Fibroblast of pulmonary artery (primary cell): ENCODE data around the gene UCN.
"Not testable (repeated sequence)": the region's sequence is repeated elsewhere in the genome, so short reads cannot be mapped to it uniquely, and the experiment has no call there.

ENCODE experiments used
- DNase-seq: peaks from one replicate; pipeline ENCODE4 v3.0.0-alpha.2; 2010; ENCODE audit warnings: low read depth
- H3K4me3 ChIP-seq: replicated peaks from 2 replicates; pipeline ENCODE4 v1.5.1; 2011; ENCODE audit warnings: low read depth, mild to moderate bottlenecking, control low read depth, low read length, moderate library complexity
- CTCF ChIP-seq: IDR thresholded peaks from 2 replicates; pipeline ENCODE4 v1.5.1; 2011; ENCODE audit warnings: mild to moderate bottlenecking, control low read depth, low read length, inconsistent platforms; ENCODE audit errors: missing control alignments

Gene UCN

GRCh38 chr2:27282892-27283291 is 25.4 kb downstream of the UCN start:
- no peak for DNase-seq
- no peak overlapping the region for H3K4me3 ChIP-seq
- no peak for TF ChIP-seq CTCF

DNA sequence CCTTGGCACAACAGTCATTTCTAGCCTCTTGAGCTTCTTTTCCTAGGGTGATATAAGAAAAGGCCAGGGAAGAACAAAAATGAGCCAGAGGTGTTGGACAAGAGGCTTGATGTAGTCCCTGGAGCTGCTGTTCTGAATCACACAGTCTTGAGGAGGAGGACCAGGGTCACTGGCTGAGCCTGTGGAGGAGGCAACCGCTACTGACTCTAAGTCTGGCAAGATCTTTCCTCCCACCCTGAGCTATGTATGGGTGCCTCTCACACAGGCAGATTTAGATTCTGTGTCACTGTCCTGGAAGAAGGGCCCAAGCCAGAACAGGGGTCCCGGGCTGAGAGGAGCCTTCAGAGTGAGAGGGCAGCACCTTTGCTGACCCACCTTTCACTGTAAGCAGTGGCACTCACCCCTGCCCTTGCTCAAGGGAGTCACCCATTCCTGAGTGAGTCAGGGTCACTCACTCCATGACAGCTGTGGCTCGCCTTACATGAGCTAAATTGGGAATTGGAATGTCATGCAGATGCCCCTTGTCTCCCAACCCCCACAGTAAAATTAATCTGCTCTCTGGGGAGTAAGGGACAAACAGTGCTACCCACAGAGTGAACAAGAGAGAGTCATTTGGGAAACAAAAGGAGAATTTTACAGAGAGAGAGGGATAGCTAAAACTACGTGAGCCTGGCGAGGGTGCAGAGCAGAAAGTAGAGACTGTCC is 26.2 kb downstream of the UCN start, which contains the start of gene TRIM54:
Gene TRIM54 (plus strand): TSS at position 575 of the 705 bp plus-strand sequence. CDS start 303 bp downstream, outside the sequence.
- H3K4me3 ChIP-seq: no peak within 1 kb of the TSS
- TF ChIP-seq CTCF: no peak
- DNase-seq: peak; percentile 33

GRCh38 chr2:27281442-27281841 is 26.8 kb downstream of the UCN start:
- DNase-seq: no peak
- TF ChIP-seq CTCF: no peak
- no peak overlapping the region for H3K4me3 ChIP-seq

GRCh38 chr2:27280826-27281225 is 27.4 kb downstream of the UCN start:
- DNase-seq: no peak
- no peak for TF ChIP-seq CTCF
- no peak overlapping the region for H3K4me3 ChIP-seq

- H3K4me3 ChIP-seq: no peak overlapping the region
- TF ChIP-seq CTCF: no peak
- DNase-seq: no peak
Observed at GRCh38 chr2:27278010-27278409, 30.2 kb downstream of the UCN start.

DNA sequence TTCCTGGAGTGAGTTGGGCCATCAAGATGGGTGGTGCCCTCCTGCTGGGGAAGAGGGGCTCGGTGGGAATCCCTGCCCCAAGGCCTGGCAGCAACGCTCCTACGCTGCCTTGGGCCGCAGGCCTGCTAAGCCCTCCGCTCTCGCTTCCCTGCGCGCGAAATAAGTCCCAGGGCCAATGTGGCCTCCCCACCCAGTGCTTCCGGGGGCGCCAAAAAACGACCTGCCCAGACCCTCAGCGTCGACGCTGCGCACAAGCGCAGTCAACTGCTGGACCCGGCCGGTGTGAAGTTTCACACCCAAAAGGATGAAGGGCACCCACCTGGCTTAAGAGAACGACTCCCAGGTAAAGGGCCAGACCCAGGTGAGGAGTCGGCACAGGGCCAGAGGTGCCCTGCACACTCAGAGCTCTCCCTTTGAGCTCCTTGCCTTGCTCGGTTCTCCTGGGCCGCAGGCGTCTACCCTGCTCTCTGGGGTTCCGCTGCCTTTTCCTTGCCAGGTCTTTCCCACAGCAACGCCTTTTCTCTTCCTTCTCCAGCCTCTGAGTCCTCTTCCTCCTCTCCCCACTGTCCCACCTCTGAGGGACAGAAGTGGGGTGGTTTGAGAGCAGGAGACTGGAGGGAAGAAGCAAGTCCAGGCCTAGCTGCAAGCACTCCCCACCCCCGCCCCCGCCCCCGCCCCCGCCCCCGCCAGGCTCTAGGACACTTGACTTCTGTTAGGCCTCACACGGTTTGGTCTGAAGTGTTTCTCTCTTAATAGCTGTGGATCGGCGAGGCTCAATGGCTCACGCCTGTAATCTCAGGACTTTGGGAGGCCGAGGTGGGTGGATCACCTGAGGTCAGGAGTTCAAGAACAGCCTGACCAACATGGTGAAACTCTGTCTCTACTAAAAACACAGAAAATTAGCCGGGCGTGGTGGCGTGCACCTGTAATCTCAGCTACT is 32.8 kb downstream of the UCN start, which contains the start of gene DNAJC5G:
Gene DNAJC5G (plus strand): TSS at position 223 of the 940 bp plus-strand sequence. CDS start 1,296 bp downstream, outside the sequence.
- TF ChIP-seq CTCF: no peak

DNA sequence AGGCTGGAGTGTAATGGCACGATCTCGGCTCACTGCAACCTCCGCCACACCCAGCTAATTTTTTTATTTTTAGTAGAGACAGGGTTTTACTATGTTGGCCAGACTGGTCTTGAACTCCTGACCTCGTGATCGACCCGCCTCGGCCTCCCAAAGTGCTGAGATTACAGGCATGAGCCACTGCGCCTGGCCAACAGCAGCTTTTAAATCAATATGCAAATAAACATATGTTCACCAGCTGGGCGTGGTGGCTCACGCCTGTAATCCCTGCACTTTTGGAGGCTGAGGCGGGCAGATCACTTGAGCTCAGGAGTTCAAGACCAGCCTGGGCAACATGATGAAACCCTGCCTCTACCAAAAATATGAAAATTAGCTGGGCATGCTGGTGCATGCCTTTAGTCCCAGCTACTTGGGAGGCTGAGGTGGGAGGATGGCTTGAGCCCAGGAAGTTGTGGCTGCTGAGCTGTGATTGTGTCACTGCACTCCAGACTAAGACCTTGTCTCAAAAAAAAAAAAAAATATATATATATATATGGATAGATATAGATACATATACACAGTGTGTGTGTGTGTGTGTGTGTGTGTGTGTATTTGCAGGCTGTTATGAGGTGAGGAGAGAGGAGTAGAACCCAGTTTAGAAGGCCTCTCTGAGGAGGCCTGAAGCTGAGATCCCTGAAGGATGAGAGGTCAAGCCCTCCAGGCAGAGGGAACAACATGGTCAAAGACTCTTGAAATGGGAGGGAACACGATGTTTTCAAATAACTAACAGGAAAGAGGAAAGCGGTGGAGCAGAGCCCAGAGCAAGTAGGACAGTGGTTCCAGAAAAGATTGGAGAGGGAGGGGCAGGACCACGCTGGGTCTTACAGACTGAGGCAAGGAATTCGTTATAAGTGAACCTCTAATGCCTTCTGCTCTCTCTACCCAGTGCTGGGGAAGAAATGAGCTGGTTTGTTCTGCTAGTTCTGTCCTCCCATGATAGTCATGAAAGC is 35.4 kb downstream of the UCN start:
- DNase-seq, H3K4me3 ChIP-seq: not testable (repeated sequence)

More for the DNA sequence above, 32.8 kb downstream of the UCN start, which contains the start of gene DNAJC5G:
- no peak within 1 kb of the TSS for H3K4me3 ChIP-seq
- no peak for DNase-seq
